Fibroblast of lung (primary cell): ENCODE data around the gene PDE4B. TPM values are rescaled to one million over a fixed set of nuclear protein-coding genes. Genes with fewer than 3 reads are reported as not detected.

Experiments used
- DNase-seq, 2 donors: peaks; one replicate each; pipeline versions ENCODE4 v3.0.0 to v3.0.0-alpha.2; 2010; ENCODE audit warnings: low read depth in 2 of 2
- H2AFZ ChIP-seq: 2 replicates; pipeline ENCODE4 v1.5.1; 2012; ENCODE audit warnings: low read length, control low read depth, inconsistent platforms
- H3K27ac ChIP-seq: 2 replicates; pipeline ENCODE4 v1.5.1; 2011; ENCODE audit warnings: low read length, control low read depth; ENCODE audit not compliant: insufficient read depth
- H3K27me3 ChIP-seq: 2 replicates; pipeline ENCODE4 v1.5.1; 2011; ENCODE audit warnings: mild to moderate bottlenecking, low read length; ENCODE audit not compliant: control insufficient read depth, insufficient read depth
- H3K36me3 ChIP-seq: 2 replicates; pipeline ENCODE4 v1.5.1; 2011; ENCODE audit warnings: low read length; ENCODE audit not compliant: control insufficient read depth, insufficient read depth
- H3K4me1 ChIP-seq: 2 replicates; pipeline ENCODE4 v1.5.1; 2011; ENCODE audit warnings: low read length; ENCODE audit not compliant: control insufficient read depth, insufficient read depth; ENCODE audit errors: extremely low read depth
- H3K4me2 ChIP-seq: 2 replicates; pipeline ENCODE4 v1.5.1; 2011; ENCODE audit warnings: low read length, control low read depth; ENCODE audit not compliant: insufficient read depth; ENCODE audit errors: extremely low read depth
- H3K4me3 ChIP-seq, 4 experiments: fragments of 200-600 bp in 1 of 4; sonication (generic) in 1 of 4; replicated peaks in 1 of 4; 2 replicates each; pipeline ENCODE4 v1.5.1; 2011 to 2016; ENCODE audit warnings: low read length in 4 of 4, low read depth in 3 of 4, mild to moderate bottlenecking in 3 of 4, control low read depth in 2 of 4, inconsistent platforms in 1 of 4, mixed read lengths in 1 of 4; ENCODE audit not compliant: insufficient read depth in 1 of 4; ENCODE audit errors: control extremely low read depth in 1 of 4
- H3K79me2 ChIP-seq: 2 replicates; pipeline ENCODE4 v1.5.1; 2012; ENCODE audit warnings: mild to moderate bottlenecking, low read length, inconsistent platforms; ENCODE audit not compliant: control insufficient read depth, insufficient read depth
- H3K9ac ChIP-seq: 2 replicates; pipeline ENCODE4 v1.5.1; 2011; ENCODE audit warnings: mild to moderate bottlenecking, low read length, control low read depth; ENCODE audit not compliant: insufficient read depth
- H3K9me3 ChIP-seq: 2 replicates; pipeline ENCODE4 v1.5.1; 2012; ENCODE audit warnings: low read depth, low read length; ENCODE audit not compliant: control insufficient read depth, insufficient read depth
- H4K20me1 ChIP-seq: 2 replicates; pipeline ENCODE4 v1.5.1; 2011; ENCODE audit warnings: low read length; ENCODE audit not compliant: control insufficient read depth, insufficient read depth; ENCODE audit errors: extremely low read depth
- EZH2 ChIP-seq: IDR thresholded peaks from 2 replicates; pipeline ENCODE4 v1.5.1; 2012; ENCODE audit warnings: low read length, control low read depth, mild to moderate bottlenecking; ENCODE audit errors: missing control alignments
- polyA plus RNA-seq, 2 donors: library from polyadenylated mRNA; depleted of rRNA in 1 of 2; stranded (reverse) in 1 of 2; unstranded in 1 of 2; fragments of >200 nt; gene quantifications; 2 replicates each; pipeline ENCODE4 v1.2.1, GENCODE V29; 2011 to 2012; ENCODE audit warnings: missing spikeins in 1 of 2
- total RNA-seq: library from RNA; depleted of rRNA; stranded (reverse); fragments of >200 nt; gene quantifications from 2 replicates; pipeline ENCODE4 v1.2.1, GENCODE V29; 2014
- TF ChIP-seq, protein P1 (sequence below), 2 donors: IDR thresholded peaks in 1 of 2; conservative IDR thresholded peaks in 1 of 2; 1 replicate in 1 of 2; 2 replicates in 1 of 2; pipeline ENCODE4 v1.5.1; 2011 to 2012; ENCODE audit warnings: low read length in 2 of 2, control low read depth in 1 of 2, inconsistent platforms in 1 of 2, low read depth in 1 of 2, mild to moderate bottlenecking in 1 of 2

Gene PDE4B
- total and polyA plus RNA-seq, 2 donors (not counting 1 experiment from before 2014, with no cell fraction given), result 3.7 to 19.8 TPM

DNA sequence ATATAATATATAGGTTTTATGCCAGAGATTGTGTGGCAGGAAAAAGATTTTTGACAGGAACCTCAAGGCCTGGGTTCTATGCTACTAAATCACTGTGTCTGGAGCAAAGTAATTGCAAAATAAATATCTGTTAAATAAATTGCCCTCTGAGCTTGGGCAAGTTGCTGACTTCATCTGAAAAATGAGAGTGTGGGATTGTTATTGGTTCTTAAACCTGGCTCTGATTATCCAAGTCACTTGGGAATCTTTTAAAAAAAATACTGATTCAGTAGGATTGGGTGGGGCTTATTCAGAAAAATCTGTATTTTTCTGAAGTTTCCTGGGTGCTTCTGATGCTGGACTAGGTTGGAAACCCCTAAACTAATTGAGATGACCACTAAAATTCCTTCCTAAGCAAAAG lies 567.1 kb downstream of the PDE4B start:
- no peak for DNase-seq
- H3K27ac ChIP-seq, result no peak overlapping the region
- no peaks in the 10 kb centered on the region for H3K36me3 ChIP-seq
- no peaks in the 10 kb centered on the region for H4K20me1 ChIP-seq
- H2AFZ ChIP-seq, result no peak overlapping the region
- no peak overlapping the region for H3K4me3 ChIP-seq
- H3K4me1 ChIP-seq, result no peaks in the 10 kb centered on the region
- H3K9me3 ChIP-seq, result no peaks in the 10 kb centered on the region
- no peak overlapping the region for H3K4me2 ChIP-seq
- H3K27me3 ChIP-seq, result no peaks in the 10 kb centered on the region
- TF ChIP-seq, protein P1, sequence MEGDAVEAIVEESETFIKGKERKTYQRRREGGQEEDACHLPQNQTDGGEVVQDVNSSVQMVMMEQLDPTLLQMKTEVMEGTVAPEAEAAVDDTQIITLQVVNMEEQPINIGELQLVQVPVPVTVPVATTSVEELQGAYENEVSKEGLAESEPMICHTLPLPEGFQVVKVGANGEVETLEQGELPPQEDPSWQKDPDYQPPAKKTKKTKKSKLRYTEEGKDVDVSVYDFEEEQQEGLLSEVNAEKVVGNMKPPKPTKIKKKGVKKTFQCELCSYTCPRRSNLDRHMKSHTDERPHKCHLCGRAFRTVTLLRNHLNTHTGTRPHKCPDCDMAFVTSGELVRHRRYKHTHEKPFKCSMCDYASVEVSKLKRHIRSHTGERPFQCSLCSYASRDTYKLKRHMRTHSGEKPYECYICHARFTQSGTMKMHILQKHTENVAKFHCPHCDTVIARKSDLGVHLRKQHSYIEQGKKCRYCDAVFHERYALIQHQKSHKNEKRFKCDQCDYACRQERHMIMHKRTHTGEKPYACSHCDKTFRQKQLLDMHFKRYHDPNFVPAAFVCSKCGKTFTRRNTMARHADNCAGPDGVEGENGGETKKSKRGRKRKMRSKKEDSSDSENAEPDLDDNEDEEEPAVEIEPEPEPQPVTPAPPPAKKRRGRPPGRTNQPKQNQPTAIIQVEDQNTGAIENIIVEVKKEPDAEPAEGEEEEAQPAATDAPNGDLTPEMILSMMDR (conservative IDR thresholded peaks at IDR 0.05 in 1 of 2, IDR thresholded peaks at IDR 0.05 in 1 of 2; ENCODE audit: low read depth in 1 of 2, low read length in 2 of 2), result no peak
- no peak for TF ChIP-seq EZH2
- H3K9ac ChIP-seq, result no peak overlapping the region
- H3K79me2 ChIP-seq, result no peaks in the 10 kb centered on the region

DNA sequence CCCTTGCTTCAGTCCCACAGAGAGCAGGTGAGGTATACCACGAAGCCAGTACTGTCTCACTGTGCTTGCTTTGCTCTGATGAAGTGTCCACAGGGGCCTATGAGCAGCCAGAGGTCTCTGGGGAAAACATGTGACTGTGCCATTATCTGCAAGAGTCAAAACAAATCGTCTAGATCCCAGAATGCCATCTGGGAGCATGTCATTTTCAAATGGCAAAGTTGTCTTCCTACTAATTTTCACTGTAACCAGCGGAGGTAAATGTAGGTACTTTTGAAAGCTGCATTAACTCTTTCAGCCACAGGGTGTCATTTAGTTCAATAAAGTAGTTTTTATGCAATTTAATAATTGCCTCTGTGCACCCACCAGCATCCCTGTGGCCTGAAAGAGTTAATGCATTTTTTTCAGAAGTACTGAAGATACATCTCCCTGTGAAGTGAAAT lies 567.6 kb downstream of the PDE4B start:
- Histone ChIP-seq H3K36me3 (no peaks in the 10 kb centered on the region), H3K4me1 (no peaks in the 10 kb centered on the region), H3K4me2 (no peak overlapping the region), H3K27ac (no peak overlapping the region), H2AFZ (no peak overlapping the region), H3K9ac (no peak overlapping the region), H3K4me3 (no peak overlapping the region), H3K9me3 (no peaks in the 10 kb centered on the region), H3K27me3 (no peaks in the 10 kb centered on the region), H3K79me2 (no peaks in the 10 kb centered on the region), H4K20me1 (no peaks in the 10 kb centered on the region)
- no peak for DNase-seq
- TF ChIP-seq, protein P1 (conservative IDR thresholded peaks at IDR 0.05 in 1 of 2, IDR thresholded peaks at IDR 0.05 in 1 of 2; ENCODE audit: low read depth in 1 of 2, low read length in 2 of 2), result no peak
- no peak for TF ChIP-seq EZH2

DNA sequence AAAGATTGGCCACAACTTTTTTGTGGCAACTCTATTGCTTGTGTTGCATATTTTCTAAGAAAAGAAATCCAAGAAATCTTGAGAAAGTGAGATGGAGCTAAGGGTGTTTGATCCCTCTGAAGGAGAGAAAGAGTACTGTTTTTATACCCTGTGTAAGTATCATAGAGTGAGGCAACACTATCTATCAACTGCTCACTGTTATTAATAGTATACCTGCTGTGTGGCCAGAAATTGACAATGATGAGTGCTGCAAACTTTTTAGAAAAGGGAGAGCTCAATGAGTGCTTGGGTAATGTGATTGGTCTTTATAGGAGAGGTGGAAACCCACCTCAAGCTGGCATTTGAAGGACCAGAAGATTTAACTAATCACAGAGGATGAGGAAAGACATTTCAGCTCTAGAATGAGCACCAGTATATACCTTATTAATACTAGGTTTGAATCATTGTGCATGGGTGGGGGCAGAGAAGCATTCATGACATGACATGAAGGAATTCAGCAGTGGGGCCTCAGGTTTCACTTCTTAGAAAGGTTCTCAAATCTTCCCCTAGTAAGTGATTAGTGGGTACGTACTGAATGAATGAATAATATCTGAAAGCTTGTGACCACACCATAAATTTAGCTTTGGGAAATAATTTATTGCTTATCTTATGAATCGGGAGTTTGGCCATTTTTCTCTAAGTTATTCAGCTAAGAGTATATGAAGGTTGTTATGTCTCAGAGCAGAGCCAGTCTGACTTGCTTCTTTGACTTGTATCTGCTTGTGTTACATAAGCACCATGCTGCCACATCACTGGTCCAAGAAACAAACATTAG lies 572.1 kb downstream of the PDE4B start:
- Histone ChIP-seq H3K36me3 (no peaks in the 10 kb centered on the region), H3K9ac (no peak overlapping the region), H3K4me2 (no peak overlapping the region), H3K4me1 (no peaks in the 10 kb centered on the region), H3K27ac (no peak overlapping the region), H2AFZ (no peak overlapping the region), H4K20me1 (no peaks in the 10 kb centered on the region), H3K9me3 (no peaks in the 10 kb centered on the region), H3K4me3 (no peak overlapping the region), H3K27me3 (no peaks in the 10 kb centered on the region), H3K79me2 (no peaks in the 10 kb centered on the region)
- no peak for TF ChIP-seq EZH2
- peak in 1 of 2 donors; percentile 71 for DNase-seq
